Measurements from ENCODE around the gene RGS12. TPM values are rescaled to one million over a fixed set of nuclear protein-coding genes. Genes with fewer than 3 reads are reported as not detected.

The RGS12 gene
- total RNA-seq, 1 donor from 2014 or later, result 3.1 TPM

GRCh38 chr4:3308691-3309090 lies 15.9 kb downstream of the RGS12 start:
- H3K27me3 Mint-ChIP-seq (ENCODE audit: insufficient read depth), result peaks cover 3% of the 10 kb centered on the region
- no peak overlapping the region for H3K4me3 Mint-ChIP-seq
- H3K9me3 Mint-ChIP-seq, result no peaks in the 10 kb centered on the region
- no peaks in the 10 kb centered on the region for H3K36me3 Mint-ChIP-seq (ENCODE audit: low read depth)
- intact Hi-C loops (cut with micrococcal nuclease), result no loop called here
- no peak for DNase-seq (ENCODE audit: low spot score)
- no peak overlapping the region for H3K27ac Mint-ChIP-seq
- H3K4me1 Mint-ChIP-seq (ENCODE audit: low read depth), result peaks cover 3% of the 10 kb centered on the region

GRCh38 chr4:3310301-3311094 lies 17.7 kb downstream of the RGS12 start:
- DNase-seq (ENCODE audit: low spot score), result no peak
- no peaks in the 10 kb centered on the region for H3K4me1 Mint-ChIP-seq (ENCODE audit: low read depth)
- intact Hi-C loops (cut with micrococcal nuclease), result no loop called here
- no peak overlapping the region for H3K27ac Mint-ChIP-seq
- no peaks in the 10 kb centered on the region for H3K36me3 Mint-ChIP-seq (ENCODE audit: low read depth)
- no peak overlapping the region for H3K4me3 Mint-ChIP-seq
- peaks cover 3% of the 10 kb centered on the region for H3K27me3 Mint-ChIP-seq (ENCODE audit: insufficient read depth)
- H3K9me3 Mint-ChIP-seq, result no peaks in the 10 kb centered on the region

GRCh38 chr4:3311095-3311372 lies 18.2 kb downstream of the RGS12 start:
- Mint-ChIP-seq H3K36me3 (ENCODE audit: low read depth) (no peaks in the 10 kb centered on the region), H3K27ac (no peak overlapping the region), H3K4me3 (no peak overlapping the region), H3K9me3 (no peaks in the 10 kb centered on the region), H3K4me1 (ENCODE audit: low read depth) (no peaks in the 10 kb centered on the region), H3K27me3 (ENCODE audit: insufficient read depth) (peaks cover 3% of the 10 kb centered on the region)
- no peak for DNase-seq (ENCODE audit: low spot score)
- intact Hi-C loops (cut with micrococcal nuclease), result no loop called here

GRCh38 chr4:3311489-3312171 lies 18.8 kb downstream of the RGS12 start:
- H3K9me3 Mint-ChIP-seq, result no peaks in the 10 kb centered on the region
- no peaks in the 10 kb centered on the region for H3K4me1 Mint-ChIP-seq (ENCODE audit: low read depth)
- intact Hi-C loops (cut with micrococcal nuclease), result no loop called here
- H3K27me3 Mint-ChIP-seq (ENCODE audit: insufficient read depth), result peaks cover 3% of the 10 kb centered on the region
- H3K4me3 Mint-ChIP-seq, result no peak overlapping the region
- H3K36me3 Mint-ChIP-seq (ENCODE audit: low read depth), result no peaks in the 10 kb centered on the region
- DNase-seq (ENCODE audit: low spot score), result no peak
- H3K27ac Mint-ChIP-seq, result no peak overlapping the region

GRCh38 chr4:3312362-3312761 lies 19.5 kb downstream of the RGS12 start:
- H3K9me3 Mint-ChIP-seq, result no peaks in the 10 kb centered on the region
- H3K27ac Mint-ChIP-seq, result no peak overlapping the region
- H3K4me3 Mint-ChIP-seq, result no peak overlapping the region
- DNase-seq (ENCODE audit: low spot score), result no peak
- intact Hi-C loops (cut with micrococcal nuclease), result no loop called here
- no peaks in the 10 kb centered on the region for H3K4me1 Mint-ChIP-seq (ENCODE audit: low read depth)
- peaks cover 3% of the 10 kb centered on the region for H3K27me3 Mint-ChIP-seq (ENCODE audit: insufficient read depth)
- no peaks in the 10 kb centered on the region for H3K36me3 Mint-ChIP-seq (ENCODE audit: low read depth)

GRCh38 chr4:3313139-3313538 lies 20.3 kb downstream of the RGS12 start:
- DNase-seq (ENCODE audit: low spot score), result no peak
- H3K9me3 Mint-ChIP-seq, result no peaks in the 10 kb centered on the region
- intact Hi-C loops (cut with micrococcal nuclease), result no loop called here

GRCh38 chr4:3313556-3314228 lies 20.9 kb downstream of the RGS12 start:
- no peak overlapping the region for H3K4me3 Mint-ChIP-seq
- no peak overlapping the region for H3K27ac Mint-ChIP-seq
- no peaks in the 10 kb centered on the region for H3K27me3 Mint-ChIP-seq (ENCODE audit: insufficient read depth)
- intact Hi-C loops (cut with micrococcal nuclease), result no loop called here
- no peaks in the 10 kb centered on the region for H3K36me3 Mint-ChIP-seq (ENCODE audit: low read depth)
- no peaks in the 10 kb centered on the region for H3K9me3 Mint-ChIP-seq
- no peaks in the 10 kb centered on the region for H3K4me1 Mint-ChIP-seq (ENCODE audit: low read depth)
- no peak for DNase-seq (ENCODE audit: low spot score)

More at GRCh38 chr4:3313139-3313538, 20.3 kb downstream of the RGS12 start:
- Mint-ChIP-seq H3K27ac (no peak overlapping the region), H3K4me1 (ENCODE audit: low read depth) (no peaks in the 10 kb centered on the region), H3K4me3 (no peak overlapping the region), H3K36me3 (ENCODE audit: low read depth) (no peaks in the 10 kb centered on the region), H3K27me3 (ENCODE audit: insufficient read depth) (peaks cover 3% of the 10 kb centered on the region)

- no peak for DNase-seq (ENCODE audit: low spot score)
- Mint-ChIP-seq H3K4me3 (no peak overlapping the region), H3K27me3 (ENCODE audit: insufficient read depth) (no peaks in the 10 kb centered on the region), H3K9me3 (no peaks in the 10 kb centered on the region), H3K27ac (no peak overlapping the region), H3K4me1 (ENCODE audit: low read depth) (no peaks in the 10 kb centered on the region), H3K36me3 (ENCODE audit: low read depth) (no peaks in the 10 kb centered on the region)
- intact Hi-C loops (cut with micrococcal nuclease), result no loop called here
These were observed 22.0 kb downstream of the RGS12 start for GRCh38 chr4:3314706-3315260.

GRCh38 chr4:3315566-3315965 lies 22.7 kb downstream of the RGS12 start:
- Mint-ChIP-seq H3K27ac (no peak overlapping the region), H3K9me3 (no peaks in the 10 kb centered on the region), H3K4me1 (ENCODE audit: low read depth) (no peaks in the 10 kb centered on the region), H3K4me3 (no peak overlapping the region), H3K27me3 (ENCODE audit: insufficient read depth) (no peaks in the 10 kb centered on the region), H3K36me3 (ENCODE audit: low read depth) (no peaks in the 10 kb centered on the region)
- DNase-seq (ENCODE audit: low spot score), result no peak
- intact Hi-C loops (cut with micrococcal nuclease), result no loop called here

GRCh38 chr4:3316146-3316545 lies 23.3 kb downstream of the RGS12 start:
- Mint-ChIP-seq H3K27me3 (ENCODE audit: insufficient read depth) (no peaks in the 10 kb centered on the region), H3K36me3 (ENCODE audit: low read depth) (no peaks in the 10 kb centered on the region), H3K4me1 (ENCODE audit: low read depth) (no peaks in the 10 kb centered on the region), H3K4me3 (no peak overlapping the region), H3K27ac (no peak overlapping the region), H3K9me3 (no peaks in the 10 kb centered on the region)
- intact Hi-C loops (cut with micrococcal nuclease), result no loop called here
- no peak for DNase-seq (ENCODE audit: low spot score)

- H3K36me3 Mint-ChIP-seq (ENCODE audit: low read depth), result no peaks in the 10 kb centered on the region
- DNase-seq (ENCODE audit: low spot score), result no peak
- no peak overlapping the region for H3K27ac Mint-ChIP-seq
- no peaks in the 10 kb centered on the region for H3K9me3 Mint-ChIP-seq
- intact Hi-C loops (cut with micrococcal nuclease), result no loop called here
- no peaks in the 10 kb centered on the region for H3K27me3 Mint-ChIP-seq (ENCODE audit: insufficient read depth)
- H3K4me3 Mint-ChIP-seq, result no peak overlapping the region
- no peaks in the 10 kb centered on the region for H3K4me1 Mint-ChIP-seq (ENCODE audit: low read depth)
These were observed 24.3 kb downstream of the RGS12 start for GRCh38 chr4:3317011-3317655.

- Mint-ChIP-seq H3K9me3 (no peaks in the 10 kb centered on the region), H3K4me3 (no peak overlapping the region), H3K4me1 (ENCODE audit: low read depth) (no peaks in the 10 kb centered on the region), H3K27me3 (ENCODE audit: insufficient read depth) (no peaks in the 10 kb centered on the region), H3K36me3 (ENCODE audit: low read depth) (no peaks in the 10 kb centered on the region), H3K27ac (no peak overlapping the region)
- DNase-seq (ENCODE audit: low spot score), result no peak
- intact Hi-C loops (cut with micrococcal nuclease), result no loop called here
These were observed 24.9 kb downstream of the RGS12 start for GRCh38 chr4:3317656-3318211.

All from activated T-helper 1 cell treated with anti-CD3 and anti-CD28 coated beads, Interleukin-12 subunit alpha, Interleukin-12 subunit beta, Interleukin-2, Interleukin-4 antibody, amounts not matched to agents 30 ng/mL and 10 ng/mL and 1 ng/mL, durations not matched to agents 14 hours and 24 hours and 36 hours (primary cell).